Putamen (tissue), 1 donor: ENCODE data around the gene EVI5L.

ENCODE experiments used
- DNase-seq: peaks from one replicate; pipeline ENCODE4 v3.0.0-alpha.2; 2016; ENCODE audit warnings: low spot score

Gene EVI5L

DNA sequence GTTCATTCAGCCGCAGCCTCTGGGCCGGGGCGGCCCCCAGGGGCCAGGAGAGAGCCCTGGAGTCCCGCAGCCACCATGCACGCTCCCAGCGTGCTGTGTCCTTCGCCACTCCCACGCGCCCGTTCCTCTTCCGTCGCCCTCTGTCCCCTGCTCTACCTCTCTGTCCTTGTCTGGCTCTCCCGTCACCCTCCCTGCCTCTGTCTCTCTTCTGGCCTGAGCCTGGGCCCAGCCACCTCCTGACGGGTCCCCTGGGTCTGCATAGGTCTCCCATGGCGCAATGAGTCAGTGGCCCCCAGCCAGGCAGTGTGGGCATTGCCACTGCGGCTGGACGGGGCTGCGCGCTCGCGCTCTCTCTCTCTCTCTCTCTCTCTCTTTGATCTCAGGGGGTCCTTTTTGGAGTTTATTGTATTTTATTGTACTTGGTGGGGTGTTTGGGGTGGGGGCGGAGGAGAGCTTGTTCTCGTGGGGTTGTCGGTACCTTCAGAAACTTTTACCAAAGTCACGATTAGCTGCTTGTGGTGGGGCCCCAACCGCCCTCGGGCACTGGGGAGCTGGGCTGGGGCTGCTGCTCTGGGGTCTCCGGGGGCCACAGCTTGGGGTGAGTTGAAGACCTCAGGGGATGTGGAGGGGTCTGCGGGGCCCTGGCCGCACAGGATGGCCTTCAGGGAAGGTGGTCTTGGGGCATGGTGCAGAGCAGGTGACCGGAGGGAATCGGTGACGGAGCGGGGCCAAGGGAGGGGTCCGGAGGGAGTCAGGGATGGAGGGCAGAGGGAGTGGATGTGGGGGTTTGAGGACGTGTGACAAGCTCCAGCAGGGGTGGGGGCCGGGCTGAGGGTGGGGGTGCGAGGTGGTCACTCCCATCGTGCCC lies 82.9 kb downstream of the EVI5L start:
- no peak for DNase-seq

- no peak for DNase-seq
These were observed 83.6 kb downstream of the EVI5L start for GRCh38 chr19:7913652-7914051.

GRCh38 chr19:7914099-7914498 lies 84.1 kb downstream of the EVI5L start:
- DNase-seq, result no peak
